ENCODE data around the gene NECTIN2.
"Not testable (repeated sequence)": the region's sequence is repeated elsewhere in the genome, so short reads cannot be mapped to it uniquely, and the experiment has no call there.

DNA sequence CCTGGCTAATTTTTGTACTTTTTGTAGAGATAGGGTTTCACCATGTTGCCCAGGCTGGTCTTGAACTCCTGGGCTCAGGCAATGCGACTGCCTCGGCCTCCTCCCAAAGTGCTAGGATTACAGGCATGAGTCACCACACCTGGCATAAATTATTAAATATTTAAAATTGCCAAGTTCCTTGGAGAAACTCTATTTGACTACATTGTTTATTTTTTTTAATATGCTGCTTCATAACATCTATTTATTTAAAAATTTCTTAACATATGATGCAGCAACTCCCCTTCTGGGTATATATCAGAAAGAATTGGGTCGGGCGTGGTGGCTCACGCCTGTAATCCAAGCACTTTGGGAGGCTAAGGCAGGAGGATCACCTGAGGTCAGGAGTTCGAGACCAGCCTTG, 13.2 kb upstream of the NECTIN2 start:
- TF ChIP-seq, protein P1, sequence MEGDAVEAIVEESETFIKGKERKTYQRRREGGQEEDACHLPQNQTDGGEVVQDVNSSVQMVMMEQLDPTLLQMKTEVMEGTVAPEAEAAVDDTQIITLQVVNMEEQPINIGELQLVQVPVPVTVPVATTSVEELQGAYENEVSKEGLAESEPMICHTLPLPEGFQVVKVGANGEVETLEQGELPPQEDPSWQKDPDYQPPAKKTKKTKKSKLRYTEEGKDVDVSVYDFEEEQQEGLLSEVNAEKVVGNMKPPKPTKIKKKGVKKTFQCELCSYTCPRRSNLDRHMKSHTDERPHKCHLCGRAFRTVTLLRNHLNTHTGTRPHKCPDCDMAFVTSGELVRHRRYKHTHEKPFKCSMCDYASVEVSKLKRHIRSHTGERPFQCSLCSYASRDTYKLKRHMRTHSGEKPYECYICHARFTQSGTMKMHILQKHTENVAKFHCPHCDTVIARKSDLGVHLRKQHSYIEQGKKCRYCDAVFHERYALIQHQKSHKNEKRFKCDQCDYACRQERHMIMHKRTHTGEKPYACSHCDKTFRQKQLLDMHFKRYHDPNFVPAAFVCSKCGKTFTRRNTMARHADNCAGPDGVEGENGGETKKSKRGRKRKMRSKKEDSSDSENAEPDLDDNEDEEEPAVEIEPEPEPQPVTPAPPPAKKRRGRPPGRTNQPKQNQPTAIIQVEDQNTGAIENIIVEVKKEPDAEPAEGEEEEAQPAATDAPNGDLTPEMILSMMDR (IDR thresholded peaks at IDR 0.05) = not testable (repeated sequence)
- not testable (repeated sequence) for TF ChIP-seq POLR2A, POLR2AphosphoS5 (IDR thresholded peaks at IDR 0.05)
